Activated CD4-positive, alpha-beta memory T cell treated with anti-CD3 and anti-CD28 coated beads, Interleukin-2, amount 10 ng/mL, durations not matched to agents 7 days and 5 days (primary cell): ENCODE data around the gene HLA-DOB. TPM values are rescaled to one million over a fixed set of nuclear protein-coding genes. Genes with fewer than 3 reads are reported as not detected.
"Not testable (repeated sequence)": the region's sequence is repeated elsewhere in the genome, so short reads cannot be mapped to it uniquely, and the experiment has no call there.

Source experiments
- CTCF ChIA-PET: fragments of 350-600 bp; sonication (Branson Sonifier 250); formaldehyde crosslinking; loops from one replicate; lab custom pipeline; 2021; ENCODE audit warnings: antibody characterized with exemption, inconsistent platforms; lab: Charles Lee
- POLR2A ChIA-PET: fragments of 350-600 bp; sonication (Branson Sonifier 250); formaldehyde crosslinking; loops from one replicate; lab custom pipeline; 2021; ENCODE audit warnings: antibody characterized with exemption; lab: Charles Lee
- DNase-seq: peaks from one replicate; pipeline ENCODE4 v3.0.0-alpha.2; 2020
- H3K27ac Mint-ChIP-seq: one replicate; pipeline ENCODE4 v1.8.0; 2021; ENCODE audit warnings: mild to moderate bottlenecking, mixed read lengths
- H3K27me3 Mint-ChIP-seq: one replicate; pipeline ENCODE4 v1.8.0; 2021; ENCODE audit warnings: mixed read lengths
- H3K36me3 Mint-ChIP-seq: one replicate; pipeline ENCODE4 v1.8.0; 2021; ENCODE audit warnings: low read depth, mixed read lengths
- H3K4me1 Mint-ChIP-seq: one replicate; pipeline ENCODE4 v1.8.0; 2021; ENCODE audit warnings: mixed read lengths
- H3K4me3 Mint-ChIP-seq: one replicate; pipeline ENCODE4 v1.8.0; 2021; ENCODE audit warnings: mild to moderate bottlenecking, mixed read lengths
- H3K9me3 Mint-ChIP-seq: one replicate; pipeline ENCODE4 v1.8.0; 2021; ENCODE audit warnings: mixed read lengths
- total RNA-seq, 2 experiments: library from RNA; stranded (reverse); gene quantifications; one replicate each; pipeline ENCODE4 v1.2.3, GENCODE V29; 2021

Gene HLA-DOB
- total RNA-seq, 2 experiments from 2014 or later: 1.5 to 2.2 TPM

DNA sequence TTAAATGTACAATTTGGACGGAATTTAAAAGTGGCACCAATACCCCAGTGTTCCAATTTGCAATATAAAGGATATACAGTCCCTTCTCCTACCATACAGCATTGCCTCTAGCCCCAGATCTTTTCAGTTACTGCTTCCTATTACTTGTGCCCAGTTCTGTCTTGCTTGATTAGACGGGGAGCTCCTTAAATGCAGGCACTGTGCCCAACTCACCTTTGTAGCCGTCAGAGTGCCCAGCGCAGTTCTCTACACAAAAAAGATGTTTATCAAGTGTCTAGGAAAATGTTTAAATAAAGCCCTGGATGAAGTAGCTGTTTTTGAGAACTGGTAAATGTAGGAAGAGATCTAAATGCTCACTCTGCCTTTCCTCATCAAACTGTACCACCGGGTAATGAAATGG, 14.1 kb upstream of the HLA-DOB start:
- H3K4me3 Mint-ChIP-seq: no peak overlapping the region

DNA sequence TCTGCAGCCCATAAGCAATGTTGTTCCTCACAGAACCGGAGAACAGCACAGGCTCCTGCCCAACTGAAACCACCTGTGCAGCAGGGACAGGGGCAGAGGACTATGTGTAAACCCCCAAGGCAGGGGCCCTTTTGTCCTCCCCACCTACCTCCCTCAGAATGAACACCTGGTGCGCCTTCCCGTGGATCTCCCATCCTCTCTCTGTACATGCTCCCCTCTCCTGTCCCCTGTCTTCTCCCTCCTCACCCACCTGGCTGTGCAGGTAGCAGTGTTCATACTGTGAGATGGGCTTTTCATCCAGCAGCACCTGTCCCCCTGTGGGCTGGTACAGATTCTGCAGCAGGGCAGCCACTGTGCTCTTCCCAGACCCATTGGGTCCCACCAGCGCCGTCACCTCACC, 13.2 kb upstream of the HLA-DOB start:
- POLR2A ChIA-PET: no interaction called here
- H3K4me1 Mint-ChIP-seq: peaks cover 62% of the 10 kb centered on the region
- CTCF ChIA-PET: interaction anchor here (4.3 kb wide), 1 partner anchor 9 kb away, joined by 29 read pairs; the partner anchor contains the start of gene TAP2

More for the DNA sequence above, 14.1 kb upstream of the HLA-DOB start:
- DNase-seq: no peak
- POLR2A ChIA-PET: interaction anchor here (0.9 to 16.8 kb wide), 2 partner anchors 14 to 26 kb away, joined by 3 to 1055 read pairs; partner anchors contain the start of genes PSMB9 and TAP1
- Mint-ChIP-seq H3K27ac (no peak overlapping the region), H3K4me1 (peaks cover 71% of the 10 kb centered on the region), H3K27me3 (no peaks in the 10 kb centered on the region), H3K9me3 (no peaks in the 10 kb centered on the region), H3K36me3 (peaks cover 84% of the 10 kb centered on the region)
- CTCF ChIA-PET: interaction anchor here (0.9 to 1.3 kb wide), 2 partner anchors 37 to 153 kb away, joined by 3 read pairs; no protein-coding TSS in a partner anchor

DNA sequence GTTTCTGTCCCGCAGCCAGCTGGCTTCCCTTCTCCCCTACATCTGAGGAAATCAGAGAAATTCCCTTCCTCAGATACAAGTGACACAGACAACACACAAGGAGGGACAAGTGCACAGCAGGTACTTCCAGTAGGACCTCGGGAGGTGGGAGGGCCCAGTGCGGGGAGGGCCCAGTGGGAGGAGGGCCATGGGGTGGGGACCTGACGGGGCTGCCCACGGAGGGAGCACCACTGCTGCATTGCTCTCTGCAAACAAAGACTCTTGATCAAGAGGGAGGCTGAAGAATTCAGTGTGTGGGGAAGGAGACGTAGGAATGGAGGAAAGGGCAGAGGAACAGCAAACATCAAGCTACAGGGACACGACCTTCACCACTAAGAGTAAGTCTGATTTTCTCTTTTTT, 12.7 kb upstream of the HLA-DOB start:
- no peaks in the 10 kb centered on the region for H3K9me3 Mint-ChIP-seq
- no peak overlapping the region for H3K4me3 Mint-ChIP-seq
- peaks cover 57% of the 10 kb centered on the region for H3K4me1 Mint-ChIP-seq
- CTCF ChIA-PET: interaction anchor here (4.3 kb wide), 1 partner anchor 9 kb away, joined by 29 read pairs; the partner anchor contains the start of gene TAP2
- no peak overlapping the region for H3K27ac Mint-ChIP-seq
- POLR2A ChIA-PET: interaction anchor here (2.1 to 2.9 kb wide), 2 partner anchors 15 to 24 kb away, joined by 8 to 11 read pairs; partner anchors contain the start of genes PSMB9 and TAP1
- H3K27me3 Mint-ChIP-seq: no peaks in the 10 kb centered on the region
- peaks cover 70% of the 10 kb centered on the region for H3K36me3 Mint-ChIP-seq
- no peak for DNase-seq

More for the DNA sequence above, 13.2 kb upstream of the HLA-DOB start:
- Mint-ChIP-seq H3K4me3 (no peak overlapping the region), H3K27ac (no peak overlapping the region), H3K27me3 (no peaks in the 10 kb centered on the region), H3K9me3 (no peaks in the 10 kb centered on the region), H3K36me3 (peaks cover 75% of the 10 kb centered on the region)
- no peak for DNase-seq

DNA sequence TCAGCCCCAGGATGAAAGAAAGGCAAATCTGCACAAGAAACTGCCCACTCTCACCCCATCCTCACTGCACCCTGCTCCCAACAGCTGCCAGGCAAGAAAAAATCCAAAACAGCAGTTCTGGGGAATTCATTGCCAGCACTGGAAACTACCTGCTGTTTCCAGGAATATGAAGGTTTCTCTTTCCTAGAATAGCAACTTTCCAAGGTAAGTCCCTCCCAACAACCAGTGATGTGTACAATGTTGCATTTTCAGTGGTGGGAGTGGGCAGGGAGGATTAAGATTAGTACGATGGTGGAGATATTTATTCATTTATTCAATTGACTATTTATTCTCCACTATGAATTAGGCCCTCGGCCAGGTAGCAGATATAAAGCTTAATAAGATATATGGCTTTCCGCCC, 10.2 kb upstream of the HLA-DOB start:
- no peaks in the 10 kb centered on the region for H3K9me3 Mint-ChIP-seq
- ChIA-PET CTCF (interaction anchor here (1.4 to 4.3 kb wide), 4 partner anchors 12 to 41 kb away, joined by 11 to 29 read pairs (median 16); partner anchors contain the start of genes PSMB9, TAP1 and TAP2), POLR2A (interaction anchor here (1.2 to 3.2 kb wide), 6 partner anchors 9 to 145 kb away, joined by 3 to 31 read pairs (median 9); partner anchors contain the start of gene TAP2)
- no peak overlapping the region for H3K4me3 Mint-ChIP-seq
- no peak overlapping the region for H3K27ac Mint-ChIP-seq
- peaks cover 46% of the 10 kb centered on the region for H3K36me3 Mint-ChIP-seq
- DNase-seq: no peak
- peaks cover 33% of the 10 kb centered on the region for H3K4me1 Mint-ChIP-seq
- H3K27me3 Mint-ChIP-seq: no peaks in the 10 kb centered on the region

DNA sequence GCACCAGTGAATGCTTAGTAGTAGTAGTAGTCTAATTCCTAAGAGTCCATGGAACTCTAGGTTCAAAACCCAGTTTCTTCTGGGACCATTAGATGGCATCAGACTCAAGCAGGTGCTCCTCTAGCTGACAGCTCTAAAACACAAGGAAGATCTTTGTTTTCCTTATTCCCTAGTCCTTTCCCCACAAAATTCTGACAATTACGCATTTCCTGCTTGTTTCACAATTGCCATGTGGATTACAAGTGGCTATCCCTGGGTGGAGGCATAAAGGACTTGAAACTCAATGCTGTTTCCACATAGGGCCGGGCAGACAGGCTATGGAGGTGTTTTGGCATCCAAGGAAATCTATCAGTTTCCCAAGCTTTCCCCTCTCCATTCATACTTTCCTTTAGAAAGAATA, 9.2 kb upstream of the HLA-DOB start:
- H3K4me3 Mint-ChIP-seq: no peak overlapping the region
- ChIA-PET POLR2A (interaction anchor here (1.0 to 3.2 kb wide), 5 partner anchors 12 to 146 kb away, joined by 3 to 31 read pairs (median 7); partner anchors contain the start of gene TAP2), CTCF (interaction anchor here (0.6 to 4.3 kb wide), 7 partner anchors 13 to 410 kb away, joined by 3 to 29 read pairs (median 4); partner anchors contain the start of genes PSMB9, TAP1 and TAP2)
- peaks cover 36% of the 10 kb centered on the region for H3K36me3 Mint-ChIP-seq
- H3K27ac Mint-ChIP-seq: no peak overlapping the region
- peaks cover 25% of the 10 kb centered on the region for H3K4me1 Mint-ChIP-seq
- DNase-seq: no peak
- H3K9me3 Mint-ChIP-seq: no peaks in the 10 kb centered on the region
- H3K27me3 Mint-ChIP-seq: no peaks in the 10 kb centered on the region

DNA sequence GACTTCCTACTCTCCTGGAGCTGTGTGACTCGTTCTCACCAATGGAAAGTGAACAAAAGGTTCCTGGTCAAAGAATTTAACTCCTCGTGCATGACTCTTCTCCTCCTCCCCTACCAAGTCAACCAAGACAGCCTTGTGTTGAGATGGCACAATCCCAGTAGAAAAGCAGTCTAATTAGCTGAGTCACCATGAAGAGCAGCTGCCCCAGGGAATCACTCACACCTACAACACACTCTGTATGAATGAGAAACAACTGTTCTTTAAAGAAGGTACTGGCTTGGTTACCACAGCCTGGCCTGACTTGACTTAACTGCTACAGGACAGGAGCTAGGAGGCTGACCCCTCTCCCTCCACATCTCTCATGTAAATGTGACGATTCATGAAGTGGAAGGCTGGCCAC, 2.9 kb upstream of the HLA-DOB start:
- Mint-ChIP-seq H3K4me1 (no peaks in the 10 kb centered on the region), H3K27me3 (no peaks in the 10 kb centered on the region), H3K4me3 (no peak overlapping the region), H3K9me3 (no peaks in the 10 kb centered on the region), H3K36me3 (no peaks in the 10 kb centered on the region), H3K27ac (no peak overlapping the region)
- ChIA-PET POLR2A (interaction anchor here (1.0 to 2.1 kb wide), 5 partner anchors 12 to 152 kb away, joined by 3 to 9 read pairs (median 4); partner anchors contain the start of genes TAP1 and TAP2), CTCF (interaction anchor here (1.4 to 2.3 kb wide), 3 partner anchors 19 to 114 kb away, joined by 5 read pairs; partner anchors contain the start of genes TAP1 and TAP2)
- DNase-seq: no peak

DNA sequence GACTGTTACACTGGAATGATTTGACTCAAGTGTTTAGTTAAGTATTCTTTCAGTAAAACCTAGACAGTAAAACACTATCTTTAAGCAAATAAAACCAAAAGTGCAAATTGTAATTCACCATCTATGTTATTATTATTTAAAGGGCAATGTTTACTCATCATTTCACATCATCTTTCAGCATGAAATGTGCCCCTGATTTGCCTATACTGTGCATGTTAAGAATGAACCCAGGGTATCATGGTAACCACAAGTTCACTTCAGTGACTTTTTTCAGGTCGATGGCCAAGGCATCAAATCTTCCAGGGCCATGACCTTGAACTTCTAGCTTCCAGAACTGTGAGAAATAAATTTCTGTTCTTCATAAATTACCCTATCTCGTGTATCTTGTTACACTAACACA, 2.1 kb upstream of the HLA-DOB start:
- H3K9me3 Mint-ChIP-seq: no peaks in the 10 kb centered on the region
- H3K4me1 Mint-ChIP-seq: no peaks in the 10 kb centered on the region
- H3K27me3 Mint-ChIP-seq: no peaks in the 10 kb centered on the region
- H3K4me3 Mint-ChIP-seq: no peak overlapping the region
- H3K27ac Mint-ChIP-seq: no peak overlapping the region
- DNase-seq: no peak
- H3K36me3 Mint-ChIP-seq: no peaks in the 10 kb centered on the region
- CTCF ChIA-PET: interaction anchor here (2.3 kb wide), 1 partner anchor 115 kb away, joined by 5 read pairs; no protein-coding TSS in a partner anchor
- POLR2A ChIA-PET: interaction anchor here (1.7 kb wide), 1 partner anchor 20 kb away, joined by 9 read pairs; the partner anchor contains the start of gene TAP2

DNA sequence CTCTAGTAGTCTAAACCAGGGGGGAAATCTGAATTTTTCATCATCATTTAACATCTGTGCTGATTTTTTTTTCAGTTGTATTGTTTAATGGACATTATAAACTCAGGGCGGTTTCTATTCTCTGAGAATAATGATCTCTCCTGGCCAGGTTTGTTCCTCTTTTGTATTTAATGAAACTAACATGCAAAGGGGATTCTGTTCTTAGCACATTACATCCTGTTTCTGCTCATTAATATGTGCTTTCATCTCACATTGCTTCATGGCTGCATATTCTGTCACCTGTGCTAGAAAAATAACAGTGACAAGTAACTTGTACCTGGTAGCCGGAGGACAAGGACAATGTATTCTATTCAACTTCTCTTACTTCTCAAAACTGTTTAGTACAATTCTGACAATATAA, 806 bp downstream of the HLA-DOB start:
- ChIA-PET CTCF (no interaction called here), POLR2A (no interaction called here)
- H3K36me3 Mint-ChIP-seq: no peaks in the 10 kb centered on the region
- no peak for DNase-seq
- H3K4me1 Mint-ChIP-seq: no peaks in the 10 kb centered on the region
- H3K27me3 Mint-ChIP-seq: peaks cover 2% of the 10 kb centered on the region
- no peaks in the 10 kb centered on the region for H3K9me3 Mint-ChIP-seq
- no peak overlapping the region for H3K4me3 Mint-ChIP-seq
- H3K27ac Mint-ChIP-seq: no peak overlapping the region

DNA sequence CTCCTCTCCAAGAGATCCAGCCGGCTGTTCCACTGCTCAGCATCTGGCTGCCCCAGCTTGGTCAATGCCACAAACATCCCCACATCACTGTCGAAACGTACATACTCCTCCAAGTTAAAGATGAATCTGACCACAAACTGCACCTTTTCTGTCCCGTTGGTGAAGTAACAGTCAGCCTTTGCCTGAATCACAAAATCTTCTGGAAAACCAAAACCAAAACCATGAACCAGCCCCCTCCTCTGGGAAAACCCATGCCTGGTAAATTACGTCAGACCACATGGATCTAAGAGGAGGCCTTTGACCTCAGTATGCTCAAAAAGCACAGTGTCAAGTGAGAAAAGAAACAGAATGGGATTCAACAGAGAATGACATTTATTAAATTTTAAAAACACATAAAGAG, 1.7 kb downstream of the HLA-DOB start:
- H3K4me3 Mint-ChIP-seq: no peak overlapping the region
- POLR2A ChIA-PET: no interaction called here
- CTCF ChIA-PET: interaction anchor here (0.9 kb wide), 1 partner anchor 22 kb away, joined by 3 read pairs; no protein-coding TSS in a partner anchor
- DNase-seq: no peak
- H3K27me3 Mint-ChIP-seq: peaks cover 2% of the 10 kb centered on the region
- H3K4me1 Mint-ChIP-seq: no peaks in the 10 kb centered on the region
- H3K36me3 Mint-ChIP-seq: no peaks in the 10 kb centered on the region
- no peaks in the 10 kb centered on the region for H3K9me3 Mint-ChIP-seq
- H3K27ac Mint-ChIP-seq: no peak overlapping the region

DNA sequence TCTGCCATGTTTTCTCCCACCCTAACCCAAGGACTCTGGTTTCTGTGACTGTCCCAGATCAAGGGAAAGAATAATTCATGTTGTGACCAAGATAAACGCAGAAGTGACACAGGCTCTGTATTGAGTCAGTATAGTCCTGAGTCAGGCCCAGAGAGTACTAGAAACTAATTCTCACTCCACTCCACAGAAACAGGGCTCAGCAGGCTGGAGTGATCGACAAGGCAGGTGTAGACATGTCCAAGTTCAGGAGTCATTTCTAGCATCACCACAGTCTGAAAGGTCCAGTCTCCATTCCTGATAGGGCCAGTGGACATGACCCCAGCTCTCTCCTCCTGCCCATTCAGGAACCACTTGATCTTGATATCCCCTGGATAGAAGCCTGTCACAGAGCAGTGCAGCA, 2.7 kb downstream of the HLA-DOB start:
- no peaks in the 10 kb centered on the region for H3K36me3 Mint-ChIP-seq
- H3K27me3 Mint-ChIP-seq: peaks cover 2% of the 10 kb centered on the region
- no peak overlapping the region for H3K4me3 Mint-ChIP-seq
- DNase-seq: no peak
- ChIA-PET POLR2A (interaction anchor here (1.9 kb wide), 1 partner anchor 13 kb away, joined by 11 read pairs; no protein-coding TSS in a partner anchor), CTCF (no interaction called here)
- H3K9me3 Mint-ChIP-seq: no peaks in the 10 kb centered on the region
- no peaks in the 10 kb centered on the region for H3K4me1 Mint-ChIP-seq
- H3K27ac Mint-ChIP-seq: no peak overlapping the region

DNA sequence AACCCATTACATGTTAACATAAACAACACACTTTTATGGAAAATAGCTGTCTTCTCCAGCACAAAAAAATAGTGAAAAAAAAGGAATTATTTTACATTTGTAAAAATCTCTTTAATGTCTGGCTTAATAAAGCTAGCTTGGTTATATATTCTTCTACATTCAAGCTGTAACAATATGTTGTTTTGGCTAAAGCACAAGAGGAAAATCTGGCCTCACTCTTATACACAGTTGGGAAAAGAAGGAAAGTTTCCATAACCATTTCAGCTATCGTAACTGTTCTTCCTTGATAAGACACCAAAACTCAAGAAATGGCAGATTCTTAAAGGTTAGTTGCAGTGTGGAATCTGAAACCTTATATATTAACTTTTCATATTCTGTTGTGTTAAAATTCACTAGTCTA, 7.6 kb downstream of the HLA-DOB start:
- ChIA-PET POLR2A (interaction anchor here (1.8 kb wide), 1 partner anchor 29 kb away, joined by 5 read pairs; the partner anchor contains the start of gene TAP2), CTCF (interaction anchor here (0.7 to 1.1 kb wide), 3 partner anchors 29 to 554 kb away, joined by 3 to 5 read pairs (median 3); partner anchors contain the start of gene TAP2)
- H3K27me3 Mint-ChIP-seq: peaks cover 27% of the 10 kb centered on the region
- H3K4me1 Mint-ChIP-seq: no peaks in the 10 kb centered on the region
- no peak overlapping the region for H3K27ac Mint-ChIP-seq
- no peaks in the 10 kb centered on the region for H3K36me3 Mint-ChIP-seq
- no peak overlapping the region for H3K4me3 Mint-ChIP-seq
- no peaks in the 10 kb centered on the region for H3K9me3 Mint-ChIP-seq
- DNase-seq: no peak

DNA sequence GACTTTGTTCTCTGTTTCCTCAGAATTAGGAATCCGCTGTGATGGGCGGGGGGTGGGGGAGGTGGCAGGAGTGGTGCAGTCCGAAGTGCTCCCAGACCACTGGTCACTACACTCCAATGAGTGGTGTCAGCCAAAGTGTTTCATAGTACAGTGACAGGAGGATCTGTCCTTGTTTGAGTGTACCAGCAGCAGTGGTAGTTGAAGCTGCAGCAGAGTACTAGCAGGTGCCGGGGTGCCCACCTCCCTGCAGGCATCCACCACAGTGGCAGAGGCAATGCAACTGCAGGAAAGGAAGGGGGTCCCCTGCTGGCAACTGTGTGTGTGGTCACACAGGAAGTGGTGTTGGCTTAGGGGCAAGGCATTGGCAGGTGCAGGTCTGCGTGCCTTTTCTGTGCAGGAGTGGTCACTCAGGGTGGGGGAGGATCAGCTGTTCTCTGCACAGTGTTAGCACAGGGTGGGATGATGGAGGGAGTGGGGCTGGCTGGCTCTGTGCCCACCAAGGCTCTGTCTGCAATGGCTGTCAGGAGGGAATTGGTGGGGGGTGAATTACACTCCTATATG, 9.7 kb downstream of the HLA-DOB start:
- DNase-seq: no peak
- Mint-ChIP-seq H3K27ac (no peak overlapping the region), H3K4me3 (no peak overlapping the region), H3K9me3 (no peaks in the 10 kb centered on the region), H3K4me1 (no peaks in the 10 kb centered on the region), H3K27me3 (peaks cover 44% of the 10 kb centered on the region), H3K36me3 (no peaks in the 10 kb centered on the region)
- CTCF ChIA-PET: interaction anchor here (1.7 kb wide), 1 partner anchor 61 kb away, joined by 4 read pairs; no protein-coding TSS in a partner anchor
- POLR2A ChIA-PET: no interaction called here

DNA sequence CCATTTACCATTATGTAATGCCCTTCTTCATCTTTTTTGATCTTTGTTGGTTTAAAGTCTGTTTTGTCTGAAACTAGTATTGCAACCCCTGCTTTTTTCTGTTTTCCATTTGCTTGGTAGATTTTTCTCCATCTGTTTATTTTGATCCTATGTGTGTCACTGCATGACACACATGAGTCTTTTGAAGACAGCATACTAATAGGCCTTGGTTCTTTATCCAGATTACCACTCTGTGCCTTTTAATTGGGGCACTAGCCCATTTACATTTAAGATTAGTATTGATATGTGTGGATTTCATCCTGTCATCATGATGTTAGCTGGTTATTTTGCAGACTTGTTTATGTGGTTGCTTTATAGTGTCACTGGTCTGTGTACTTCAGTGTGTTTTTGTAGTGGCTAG, 11.4 kb downstream of the HLA-DOB start:
- H3K4me3 Mint-ChIP-seq, H3K36me3 Mint-ChIP-seq, H3K27ac Mint-ChIP-seq, H3K9me3 Mint-ChIP-seq, DNase-seq, H3K4me1 Mint-ChIP-seq: not testable (repeated sequence)
- POLR2A ChIA-PET: interaction anchor here (1.0 kb wide), 1 partner anchor 22 kb away, joined by 3 read pairs; no protein-coding TSS in a partner anchor
- CTCF ChIA-PET: interaction anchor here (1.7 kb wide), 1 partner anchor 63 kb away, joined by 4 read pairs; no protein-coding TSS in a partner anchor
- peaks cover 56% of the 10 kb centered on the region for H3K27me3 Mint-ChIP-seq
